ENCODE measurements around the gene CCM2.
A peak's percentile ranks its signal among the peaks of the same experiment; 100 is the strongest.

The CCM2 gene

DNA sequence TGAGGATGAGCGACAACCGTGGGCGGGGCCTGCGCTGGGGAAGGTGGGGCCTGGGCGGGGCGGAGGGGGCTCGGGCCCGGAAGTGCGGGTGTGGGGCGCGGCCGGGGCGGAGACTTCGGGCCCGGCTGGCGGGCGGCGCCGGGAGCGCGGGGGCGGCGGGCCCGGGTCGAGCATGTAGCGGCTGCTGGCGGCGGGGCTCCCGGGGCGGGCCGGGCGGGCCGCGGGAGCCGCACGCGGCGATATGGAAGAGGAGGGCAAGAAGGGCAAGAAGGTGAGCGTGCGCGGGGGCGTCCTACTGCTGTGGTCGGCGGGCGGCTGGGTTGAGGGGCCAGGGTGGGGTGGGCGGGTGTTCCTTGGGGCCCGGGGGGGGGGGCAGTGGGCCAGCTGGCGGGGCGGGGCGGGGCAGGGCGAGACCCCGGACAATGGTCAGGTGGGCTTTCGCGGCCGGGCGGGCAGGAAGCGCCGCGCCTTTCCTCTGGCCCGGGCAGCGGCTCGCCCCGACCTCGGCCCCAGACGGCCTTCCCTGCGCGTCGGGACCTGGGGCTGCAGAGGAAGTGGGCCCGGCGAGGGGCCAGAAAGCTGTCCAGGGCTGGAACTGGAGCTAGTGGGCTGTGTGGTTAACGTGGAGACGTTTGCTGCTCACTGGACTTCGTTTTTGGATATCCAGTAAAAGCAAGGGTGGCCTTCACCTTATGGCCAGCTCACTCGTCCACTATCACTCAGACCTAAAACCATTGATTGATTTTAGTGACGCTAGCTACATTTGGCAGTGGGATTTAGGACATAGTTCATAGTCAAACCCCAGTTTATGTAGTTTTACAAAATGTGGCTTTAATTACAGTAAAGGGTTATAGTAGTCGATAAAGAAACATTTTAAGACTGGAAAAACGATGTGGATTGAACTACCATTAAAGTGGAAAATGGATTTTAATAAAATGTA is at the start of gene CCM2:
Gene CCM2 (plus strand): TSS at position 109 of the 940 bp plus-strand sequence. CDS start 133 bp downstream, at position 242.
- H3K4me3 ChIP-seq (ENCODE audit: low read depth, low read length), result peak within 1 kb of the TSS; percentile 87
- TF ChIP-seq, protein P1, sequence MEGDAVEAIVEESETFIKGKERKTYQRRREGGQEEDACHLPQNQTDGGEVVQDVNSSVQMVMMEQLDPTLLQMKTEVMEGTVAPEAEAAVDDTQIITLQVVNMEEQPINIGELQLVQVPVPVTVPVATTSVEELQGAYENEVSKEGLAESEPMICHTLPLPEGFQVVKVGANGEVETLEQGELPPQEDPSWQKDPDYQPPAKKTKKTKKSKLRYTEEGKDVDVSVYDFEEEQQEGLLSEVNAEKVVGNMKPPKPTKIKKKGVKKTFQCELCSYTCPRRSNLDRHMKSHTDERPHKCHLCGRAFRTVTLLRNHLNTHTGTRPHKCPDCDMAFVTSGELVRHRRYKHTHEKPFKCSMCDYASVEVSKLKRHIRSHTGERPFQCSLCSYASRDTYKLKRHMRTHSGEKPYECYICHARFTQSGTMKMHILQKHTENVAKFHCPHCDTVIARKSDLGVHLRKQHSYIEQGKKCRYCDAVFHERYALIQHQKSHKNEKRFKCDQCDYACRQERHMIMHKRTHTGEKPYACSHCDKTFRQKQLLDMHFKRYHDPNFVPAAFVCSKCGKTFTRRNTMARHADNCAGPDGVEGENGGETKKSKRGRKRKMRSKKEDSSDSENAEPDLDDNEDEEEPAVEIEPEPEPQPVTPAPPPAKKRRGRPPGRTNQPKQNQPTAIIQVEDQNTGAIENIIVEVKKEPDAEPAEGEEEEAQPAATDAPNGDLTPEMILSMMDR (IDR thresholded peaks at IDR 0.05; ENCODE audit: low read depth, low read length), result no peak

DNA sequence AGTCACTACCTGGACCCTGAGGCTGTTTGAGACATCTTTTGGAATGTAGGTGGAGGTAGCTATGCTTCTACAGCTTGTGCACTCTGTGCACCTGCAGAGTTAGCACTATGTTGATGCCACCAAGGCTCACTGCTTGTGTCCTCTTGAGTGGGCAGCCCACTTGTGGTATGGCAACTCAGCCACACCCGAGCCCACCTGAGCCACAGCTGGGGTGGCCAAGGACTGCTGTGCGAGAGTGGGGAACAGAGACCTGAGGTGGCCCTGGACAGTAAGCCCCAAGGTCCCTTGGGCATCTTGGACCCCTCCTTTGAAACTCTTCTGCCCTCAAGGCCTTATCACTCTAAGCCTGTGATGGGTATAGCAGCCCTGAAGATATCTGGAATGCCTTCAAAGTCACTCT is 46.8 kb upstream of the CCM2 start:
- TF ChIP-seq, protein P1 (IDR thresholded peaks at IDR 0.05; ENCODE audit: low read depth, low read length), result no peak
- H3K4me3 ChIP-seq (ENCODE audit: low read depth, low read length), result no peak overlapping the region

DNA sequence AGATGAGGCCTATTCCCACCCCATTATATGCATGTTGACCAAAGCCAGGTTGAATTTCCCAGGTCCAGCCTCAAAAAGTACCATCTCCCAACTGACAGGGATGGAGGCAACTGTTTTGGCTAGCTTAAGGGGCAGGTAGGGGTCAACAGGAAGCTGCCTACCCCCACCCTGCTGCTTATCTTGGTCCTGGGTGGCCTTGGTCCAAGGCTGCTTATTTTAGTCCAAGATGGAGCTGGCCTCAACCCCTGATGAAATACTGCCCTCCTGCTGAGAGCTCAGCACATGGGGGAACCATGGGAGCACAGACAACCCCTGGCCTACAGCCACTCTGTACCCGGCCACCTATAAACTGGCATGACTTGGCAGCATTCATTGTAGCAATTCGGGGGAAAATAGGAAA is 44.3 kb upstream of the CCM2 start:
- TF ChIP-seq, protein P1 (IDR thresholded peaks at IDR 0.05; ENCODE audit: low read depth, low read length), result no peak
- H3K4me3 ChIP-seq (ENCODE audit: low read depth, low read length), result no peak overlapping the region

DNA sequence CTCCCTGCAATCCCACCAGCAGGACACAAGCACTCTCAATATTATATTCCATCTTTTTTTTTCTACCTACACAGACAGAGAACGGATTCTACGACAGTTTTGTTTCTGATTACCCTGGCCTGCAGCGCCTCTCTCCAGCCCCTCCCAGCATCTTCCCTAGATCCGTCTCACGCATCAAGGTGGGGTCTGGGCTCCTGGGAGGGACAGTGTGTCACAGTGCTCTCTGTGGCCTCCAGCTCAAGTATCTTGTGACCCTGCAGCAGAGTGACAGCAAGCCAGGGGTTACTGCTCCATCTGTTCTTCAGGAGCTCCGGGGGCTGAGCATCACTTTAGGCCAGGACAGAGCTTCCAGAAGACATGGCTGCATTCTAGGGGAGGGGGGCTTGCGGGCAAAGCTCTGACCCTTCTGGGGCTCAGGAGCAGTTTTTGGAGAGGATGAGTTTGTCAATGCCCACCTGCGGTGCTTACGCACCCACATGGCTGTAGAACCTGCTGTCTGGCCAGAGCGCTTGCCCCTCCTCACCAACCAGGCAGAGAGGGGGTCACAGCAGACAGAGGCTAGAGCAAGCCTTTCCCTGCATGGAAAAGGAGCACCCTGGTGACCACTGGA is 43.7 kb upstream of the CCM2 start:
- H3K4me3 ChIP-seq (ENCODE audit: low read depth, low read length), result no peak overlapping the region
- TF ChIP-seq, protein P1 (IDR thresholded peaks at IDR 0.05; ENCODE audit: low read depth, low read length), result no peak

DNA sequence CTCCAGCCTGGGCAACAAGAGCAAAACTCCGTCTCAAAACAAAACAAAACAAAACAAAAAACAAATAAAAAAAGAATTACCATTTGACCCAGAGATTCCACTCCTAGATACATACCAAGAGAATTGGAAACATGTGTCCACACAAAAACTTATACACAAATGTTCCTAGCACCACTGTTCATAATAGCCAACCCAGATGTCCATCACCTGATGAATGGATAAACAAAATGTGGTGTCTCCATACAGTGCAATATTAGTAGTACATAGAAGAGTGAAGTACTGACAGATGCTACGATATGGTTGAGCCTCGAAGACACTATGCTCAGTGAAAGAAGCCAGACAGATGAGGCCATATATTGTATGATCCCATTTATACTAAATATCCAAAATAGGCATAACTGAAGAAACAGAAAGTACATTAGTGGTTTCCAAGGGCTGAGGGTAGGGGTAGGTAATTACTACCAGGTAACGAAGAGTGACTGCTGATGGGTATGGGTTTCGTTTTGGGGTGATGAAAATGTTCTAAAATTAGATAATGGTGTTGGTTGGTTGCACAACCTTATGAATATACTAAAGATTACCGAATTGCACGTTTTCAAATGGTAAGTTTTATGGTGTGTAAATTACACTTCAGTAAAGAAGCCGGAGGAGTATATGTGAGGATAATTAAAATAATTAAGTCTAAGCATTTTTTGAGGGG is 41.2 kb upstream of the CCM2 start:
- H3K4me3 ChIP-seq (ENCODE audit: low read depth, low read length), result no peak overlapping the region
- TF ChIP-seq, protein P1 (IDR thresholded peaks at IDR 0.05; ENCODE audit: low read depth, low read length), result no peak

DNA sequence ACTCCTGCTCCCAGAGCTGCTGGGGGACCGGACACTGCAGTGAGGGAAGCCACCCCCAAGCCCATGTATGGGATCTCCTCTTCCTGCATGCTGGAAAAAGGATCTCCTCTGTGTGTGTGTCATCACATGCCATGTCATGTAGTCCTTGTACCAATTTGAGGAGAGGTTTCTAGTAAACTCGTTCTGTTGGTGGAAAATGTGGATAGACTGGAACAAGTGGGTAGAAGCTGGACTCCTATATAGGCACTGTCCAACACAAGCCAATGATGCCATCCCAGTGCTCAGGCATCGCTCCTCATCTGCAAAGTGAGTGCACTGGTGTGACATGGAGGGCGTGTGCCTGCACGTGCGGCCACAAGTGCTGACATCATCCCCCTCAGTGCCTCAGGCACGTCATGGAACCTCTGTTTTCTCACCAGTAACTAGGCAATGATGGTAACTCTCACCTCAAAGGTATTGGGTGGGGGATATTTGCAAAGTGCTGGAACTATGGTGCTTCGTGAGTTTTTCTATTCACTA is 40.5 kb upstream of the CCM2 start:
- TF ChIP-seq, protein P1 (IDR thresholded peaks at IDR 0.05; ENCODE audit: low read depth, low read length), result no peak
- H3K4me3 ChIP-seq (ENCODE audit: low read depth, low read length), result no peak overlapping the region

Data from WI38 (cell line).